Smooth muscle cell of bladder (primary cell): Measurements from ENCODE around the gene NOX4. TPM values are rescaled to one million over a fixed set of nuclear protein-coding genes. Genes with fewer than 3 reads are reported as not detected.

Experiments used
- total RNA-seq: library from RNA; depleted of rRNA; stranded (reverse); fragments of >200 nt; gene quantifications from 2 replicates; pipeline ENCODE4 v1.2.3, GENCODE V29; 2014

The NOX4 gene
- under 0.01 and 0.92 TPM in 2 replicates for total RNA-seq

DNA sequence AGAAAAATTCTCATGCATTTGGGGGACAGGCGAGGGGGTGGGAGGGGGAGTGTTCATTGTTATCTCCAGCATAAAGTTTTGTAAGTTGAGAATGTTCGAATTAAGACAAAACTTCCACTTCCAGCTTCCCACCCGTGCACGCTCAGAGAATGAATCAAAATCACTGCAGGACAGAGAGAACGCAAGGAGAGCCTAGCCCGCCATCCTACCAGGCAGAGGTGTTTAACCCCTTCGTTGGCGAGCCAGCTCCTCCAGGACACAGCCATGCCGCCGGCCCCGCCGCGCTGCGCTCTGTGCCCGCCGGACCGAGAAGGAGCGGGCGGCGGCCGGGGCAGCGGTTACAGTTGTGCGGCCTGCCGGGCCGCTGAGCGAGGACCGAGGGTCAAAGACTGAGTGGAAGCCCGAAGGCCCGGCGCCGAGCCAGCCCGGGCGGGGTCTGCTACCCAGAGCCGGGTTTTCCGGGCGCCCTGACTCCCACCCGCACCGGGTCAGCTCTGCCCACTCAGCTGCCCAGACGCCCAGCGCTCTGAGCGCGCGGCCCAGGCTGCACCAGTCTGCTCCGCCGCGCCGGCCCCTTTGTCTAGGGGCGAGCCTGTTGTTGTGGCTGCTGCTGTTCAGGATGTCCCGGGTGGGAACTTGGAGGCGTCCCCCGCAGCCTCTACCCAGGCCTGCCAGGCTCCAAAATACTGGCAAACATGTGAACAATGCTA is at the start of gene NOX4:
NOX4 (minus strand) TSS at position 395 of the 710 bp plus-strand sequence; CDS start at position 266, 129 bp downstream.

Other genes starting within 250 kb of the NOX4 start
- not detected in 2 replicates for gene TRIM77, start 218.9 kb upstream of the NOX4 start, total RNA-seq